CD4-positive, CD25-positive, alpha-beta regulatory T cell (primary cell): Measurements from ENCODE around the gene CHRND. TPM values are rescaled to one million over a fixed set of nuclear protein-coding genes. Genes with fewer than 3 reads are reported as not detected.
A peak's percentile ranks its signal among the peaks of the same experiment; 100 is the strongest.

Source experiments
- ATAC-seq, 2 donors: fragments of 150-1000 bp; cut with Tn5 transposase; one replicate each; pipeline ENCODE4 v1.10.0; 2021; ENCODE audit warnings: low read depth in 2 of 2, moderate number of reproducible peaks in 2 of 2, moderate library complexity in 1 of 2
- DNase-seq, 3 donors: peaks; one replicate each; pipeline versions ENCODE4 v3.0.0 to v3.0.0-alpha.2; 2012 to 2022; ENCODE audit warnings: mixed read lengths in 1 of 3
- H3K27ac ChIP-seq: one replicate; pipeline ENCODE4 v1.7.0; 2013; ENCODE audit warnings: mild to moderate bottlenecking, low read length; ENCODE audit not compliant: insufficient read depth, poor library complexity, severe bottlenecking
- H3K27me3 ChIP-seq: one replicate; pipeline ENCODE4 v1.7.0; 2013; ENCODE audit warnings: low read length; ENCODE audit not compliant: control insufficient read depth, insufficient read depth
- H3K36me3 ChIP-seq: one replicate; pipeline ENCODE4 v1.7.0; 2013; ENCODE audit warnings: mild to moderate bottlenecking, low read length, moderate library complexity; ENCODE audit not compliant: control insufficient read depth, insufficient read depth
- H3K4me1 ChIP-seq: 2 replicates; pipeline ENCODE4 v1.7.0; 2013; ENCODE audit warnings: mild to moderate bottlenecking, low read length; ENCODE audit not compliant: insufficient read depth, control insufficient read depth, poor library complexity, severe bottlenecking
- H3K4me3 ChIP-seq: one replicate; pipeline ENCODE4 v1.7.0; 2013; ENCODE audit warnings: low read depth, mild to moderate bottlenecking, low read length, moderate library complexity
- H3K9me3 ChIP-seq, 2 experiments: 1 replicate in 1 of 2; 2 replicates in 1 of 2; pipeline ENCODE4 v1.7.0; 2013; ENCODE audit warnings: low read length in 2 of 2, mild to moderate bottlenecking in 1 of 2, moderate library complexity in 1 of 2; ENCODE audit not compliant: control insufficient read depth in 2 of 2
- H3K27ac Mint-ChIP-seq, 3 donors: one replicate each; pipeline ENCODE4 v1.8.0; 2020 to 2022; ENCODE audit warnings: mild to moderate bottlenecking in 3 of 3, mixed read lengths in 3 of 3, moderate library complexity in 2 of 3
- H3K27me3 Mint-ChIP-seq: one replicate; pipeline ENCODE4 v1.8.0; 2022; ENCODE audit warnings: mild to moderate bottlenecking, mixed read lengths
- H3K36me3 Mint-ChIP-seq: one replicate; pipeline ENCODE4 v1.8.0; 2020; ENCODE audit warnings: mixed read lengths
- H3K4me1 Mint-ChIP-seq, 4 donors: one replicate each; pipeline ENCODE4 v1.8.0; 2020 to 2022; ENCODE audit warnings: mixed read lengths in 4 of 4, mild to moderate bottlenecking in 1 of 4
- H3K4me3 Mint-ChIP-seq, 4 donors: one replicate each; pipeline ENCODE4 v1.8.0; 2020 to 2022; ENCODE audit warnings: mild to moderate bottlenecking in 4 of 4, mixed read lengths in 4 of 4, moderate library complexity in 3 of 4
- H3K9me3 Mint-ChIP-seq, 7 donors: one replicate each; pipeline ENCODE4 v1.8.0; 2020 to 2022; ENCODE audit warnings: mixed read lengths in 7 of 7, mild to moderate bottlenecking in 3 of 7, moderate library complexity in 2 of 7
- polyA plus RNA-seq, 4 donors: library from polyadenylated mRNA; unstranded; fragments of 300-500 nt; fragmentation: Illumina TruSeq; gene quantifications; one replicate each; pipeline ENCODE4 v1.2.3, GENCODE V29; 2021
- total RNA-seq: library from RNA; stranded (reverse); gene quantifications from one replicate; pipeline ENCODE4 v1.2.3, GENCODE V29; 2022

The CHRND gene
- total and polyA plus RNA-seq, 5 donors from 2014 or later: not detected

- peaks cover 4% of the 10 kb centered on the region for H3K27me3 ChIP-seq
- no peak for ATAC-seq
These were observed 40.0 kb upstream of the CHRND start for GRCh38 chr2:232485757-232486557.

GRCh38 chr2:232486558-232487384 is 39.2 kb upstream of the CHRND start:
- no peak for ATAC-seq
- no peak overlapping the region for H3K4me3 ChIP-seq
- Mint-ChIP-seq H3K4me3 (no peak overlapping the region), H3K27ac (no peak overlapping the region), H3K36me3 (no peaks in the 10 kb centered on the region), H3K9me3 (peaks cover 0 to 4% (median 0%) of the 10 kb centered on the region in 7 donors), H3K4me1 (peaks cover 0 to 14% (median under 1%) of the 10 kb centered on the region in 4 donors), H3K27me3 (peaks cover 32% of the 10 kb centered on the region)
- no peaks in the 10 kb centered on the region for H3K36me3 ChIP-seq
- no peak for DNase-seq
- H3K27ac ChIP-seq: no peak overlapping the region
- peaks cover 4% of the 10 kb centered on the region for H3K27me3 ChIP-seq
- H3K4me1 ChIP-seq: peaks cover 8% of the 10 kb centered on the region
- H3K9me3 ChIP-seq: no peaks in the 10 kb centered on the region

More at GRCh38 chr2:232485757-232486557, 40.0 kb upstream of the CHRND start:
- no peak for DNase-seq
- H3K27ac Mint-ChIP-seq: no peak overlapping the region
- Histone ChIP-seq H3K9me3 (no peaks in the 10 kb centered on the region), H3K4me1 (peaks cover 8% of the 10 kb centered on the region), H3K4me3 (no peak overlapping the region), H3K27ac (no peak overlapping the region), H3K36me3 (no peaks in the 10 kb centered on the region)
- H3K4me3 Mint-ChIP-seq: no peak overlapping the region
- H3K9me3 Mint-ChIP-seq: peaks cover 0 to 3% (median 0%) of the 10 kb centered on the region in 7 donors
- H3K27me3 Mint-ChIP-seq: peaks cover 29% of the 10 kb centered on the region
- H3K36me3 Mint-ChIP-seq: no peaks in the 10 kb centered on the region
- peaks cover 0 to 14% (median under 1%) of the 10 kb centered on the region in 4 donors for H3K4me1 Mint-ChIP-seq

- Mint-ChIP-seq H3K4me3 (peak within 1 kb of the TSS in 2 of 4 donors; percentile 36 to 38), H3K27ac (no peak within 1 kb of the TSS), H3K4me1 (peaks cover 0 to 14% (median under 1%) of the 10 kb centered on the region in 4 donors), H3K36me3 (no peaks in the 10 kb centered on the region), H3K27me3 (peaks cover 38% of the 10 kb centered on the region), H3K9me3 (peaks cover 0 to 3% (median 0%) of the 10 kb centered on the region in 7 donors)
- Histone ChIP-seq H3K27me3 (peaks cover 4% of the 10 kb centered on the region), H3K4me3 (no peak within 1 kb of the TSS), H3K4me1 (peaks cover 8% of the 10 kb centered on the region), H3K9me3 (no peaks in the 10 kb centered on the region), H3K27ac (no peak within 1 kb of the TSS), H3K36me3 (no peaks in the 10 kb centered on the region)
- no peak for ATAC-seq
- DNase-seq: no peak
These were observed 38.4 kb upstream of the CHRND start, which contains the start of gene ECEL1 for GRCh38 chr2:232487385-232488096. TSS of gene ECEL1 (minus strand) at chr2:232487834. CDS start at chr2:232486653, 1,181 bp downstream.

GRCh38 chr2:232488097-232488711 is 37.8 kb upstream of the CHRND start:
- no peak for ATAC-seq
- H3K4me3 Mint-ChIP-seq: peak overlapping the region in 1 of 4 donors; percentile 38
- peaks cover 8% of the 10 kb centered on the region for H3K4me1 ChIP-seq

GRCh38 chr2:232488721-232489300 is 37.1 kb upstream of the CHRND start:
- Mint-ChIP-seq H3K27ac (no peak overlapping the region), H3K4me3 (peak overlapping the region in 2 of 4 donors; percentile 36 to 38), H3K9me3 (peaks cover 0 to 5% (median 0%) of the 10 kb centered on the region in 7 donors), H3K36me3 (no peaks in the 10 kb centered on the region), H3K27me3 (peaks cover 40% of the 10 kb centered on the region), H3K4me1 (peaks cover 0 to 14% (median under 1%) of the 10 kb centered on the region in 4 donors)
- Histone ChIP-seq H3K4me1 (peaks cover 8% of the 10 kb centered on the region), H3K36me3 (no peaks in the 10 kb centered on the region), H3K27me3 (peaks cover 4% of the 10 kb centered on the region), H3K9me3 (no peaks in the 10 kb centered on the region), H3K4me3 (no peak overlapping the region), H3K27ac (no peak overlapping the region)
- ATAC-seq (no peak), DNase-seq (no peak)

More at GRCh38 chr2:232488097-232488711, 37.8 kb upstream of the CHRND start:
- Histone ChIP-seq H3K9me3 (no peaks in the 10 kb centered on the region), H3K36me3 (no peaks in the 10 kb centered on the region), H3K4me3 (no peak overlapping the region), H3K27ac (no peak overlapping the region), H3K27me3 (peaks cover 4% of the 10 kb centered on the region)
- peaks cover 0 to 14% (median under 1%) of the 10 kb centered on the region in 4 donors for H3K4me1 Mint-ChIP-seq
- DNase-seq: no peak
- H3K27ac Mint-ChIP-seq: no peak overlapping the region
- peaks cover 0 to 3% (median 0%) of the 10 kb centered on the region in 7 donors for H3K9me3 Mint-ChIP-seq
- no peaks in the 10 kb centered on the region for H3K36me3 Mint-ChIP-seq
- peaks cover 40% of the 10 kb centered on the region for H3K27me3 Mint-ChIP-seq

GRCh38 chr2:232489516-232490220 is 36.3 kb upstream of the CHRND start:
- ATAC-seq (no peak), DNase-seq (no peak)
- Mint-ChIP-seq H3K4me3 (peak overlapping the region in 1 of 4 donors; percentile 64), H3K4me1 (peaks cover 0 to 10% (median under 1%) of the 10 kb centered on the region in 4 donors), H3K9me3 (peaks cover 0 to 5% (median 0%) of the 10 kb centered on the region in 7 donors), H3K27me3 (peaks cover 32% of the 10 kb centered on the region), H3K27ac (no peak overlapping the region), H3K36me3 (no peaks in the 10 kb centered on the region)
- Histone ChIP-seq H3K4me1 (peaks cover 8% of the 10 kb centered on the region), H3K4me3 (no peak overlapping the region), H3K9me3 (no peaks in the 10 kb centered on the region), H3K36me3 (no peaks in the 10 kb centered on the region), H3K27me3 (peaks cover 4% of the 10 kb centered on the region), H3K27ac (no peak overlapping the region)
